ENCODE data around the gene TTLL9.

TTLL9 gene

GRCh38 chr20:31863296-31864085, 6.9 kb upstream of the TTLL9 start:
- Histone ChIP-seq H2AFZ (ENCODE audit: low read depth) (no peak overlapping the region), H3K27ac (no peak overlapping the region), H3K36me3 (ENCODE audit: insufficient read depth) (no peaks in the 10 kb centered on the region), H3K79me2 (ENCODE audit: insufficient read depth, low read depth) (no peaks in the 10 kb centered on the region), H3K4me3 (IDR thresholded peaks at IDR 0.05; ENCODE audit: insufficient read depth, low read depth, low read length) (no peak overlapping the region), H3K9ac (no peak overlapping the region), H3K4me2 (no peak overlapping the region), H4K20me1 (ENCODE audit: insufficient read depth) (no peaks in the 10 kb centered on the region), H3K4me1 (ENCODE audit: low read depth, poor library complexity, severe bottlenecking) (peaks cover 13% of the 10 kb centered on the region), H3K27me3 (ENCODE audit: insufficient read depth, low read depth) (peaks cover 51% of the 10 kb centered on the region)
- TF ChIP-seq, protein P1, sequence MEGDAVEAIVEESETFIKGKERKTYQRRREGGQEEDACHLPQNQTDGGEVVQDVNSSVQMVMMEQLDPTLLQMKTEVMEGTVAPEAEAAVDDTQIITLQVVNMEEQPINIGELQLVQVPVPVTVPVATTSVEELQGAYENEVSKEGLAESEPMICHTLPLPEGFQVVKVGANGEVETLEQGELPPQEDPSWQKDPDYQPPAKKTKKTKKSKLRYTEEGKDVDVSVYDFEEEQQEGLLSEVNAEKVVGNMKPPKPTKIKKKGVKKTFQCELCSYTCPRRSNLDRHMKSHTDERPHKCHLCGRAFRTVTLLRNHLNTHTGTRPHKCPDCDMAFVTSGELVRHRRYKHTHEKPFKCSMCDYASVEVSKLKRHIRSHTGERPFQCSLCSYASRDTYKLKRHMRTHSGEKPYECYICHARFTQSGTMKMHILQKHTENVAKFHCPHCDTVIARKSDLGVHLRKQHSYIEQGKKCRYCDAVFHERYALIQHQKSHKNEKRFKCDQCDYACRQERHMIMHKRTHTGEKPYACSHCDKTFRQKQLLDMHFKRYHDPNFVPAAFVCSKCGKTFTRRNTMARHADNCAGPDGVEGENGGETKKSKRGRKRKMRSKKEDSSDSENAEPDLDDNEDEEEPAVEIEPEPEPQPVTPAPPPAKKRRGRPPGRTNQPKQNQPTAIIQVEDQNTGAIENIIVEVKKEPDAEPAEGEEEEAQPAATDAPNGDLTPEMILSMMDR (conservative IDR thresholded peaks at IDR 0.05; ENCODE audit: low read depth, low read length), result no peak

- no peaks in the 10 kb centered on the region for H3K36me3 ChIP-seq (ENCODE audit: insufficient read depth)
- H3K4me2 ChIP-seq, result no peak overlapping the region
- TF ChIP-seq, protein P1 (conservative IDR thresholded peaks at IDR 0.05; ENCODE audit: low read depth, low read length), result no peak
- no peak overlapping the region for H2AFZ ChIP-seq (ENCODE audit: low read depth)
- H3K27me3 ChIP-seq (ENCODE audit: insufficient read depth, low read depth), result peaks cover 49% of the 10 kb centered on the region
- H3K27ac ChIP-seq, result no peak overlapping the region
- H3K79me2 ChIP-seq (ENCODE audit: insufficient read depth, low read depth), result no peaks in the 10 kb centered on the region
- H3K9ac ChIP-seq, result no peak overlapping the region
- no peak overlapping the region for H3K4me3 ChIP-seq (IDR thresholded peaks at IDR 0.05; ENCODE audit: insufficient read depth, low read depth, low read length)
- H3K4me1 ChIP-seq (ENCODE audit: low read depth, poor library complexity, severe bottlenecking), result peaks cover 9% of the 10 kb centered on the region
- H4K20me1 ChIP-seq (ENCODE audit: insufficient read depth), result no peaks in the 10 kb centered on the region
Observed at GRCh38 chr20:31864521-31865400, 5.7 kb upstream of the TTLL9 start.

- Histone ChIP-seq H3K36me3 (ENCODE audit: insufficient read depth) (no peaks in the 10 kb centered on the region), H3K27me3 (ENCODE audit: insufficient read depth, low read depth) (peaks cover 49% of the 10 kb centered on the region), H3K27ac (no peak overlapping the region), H4K20me1 (ENCODE audit: insufficient read depth) (no peaks in the 10 kb centered on the region), H2AFZ (ENCODE audit: low read depth) (no peak overlapping the region), H3K9ac (no peak overlapping the region), H3K4me1 (ENCODE audit: low read depth, poor library complexity, severe bottlenecking) (peaks cover 3% of the 10 kb centered on the region), H3K4me3 (IDR thresholded peaks at IDR 0.05; ENCODE audit: insufficient read depth, low read depth, low read length) (no peak overlapping the region), H3K79me2 (ENCODE audit: insufficient read depth, low read depth) (no peaks in the 10 kb centered on the region), H3K4me2 (no peak overlapping the region)
- TF ChIP-seq, protein P1 (conservative IDR thresholded peaks at IDR 0.05; ENCODE audit: low read depth, low read length), result no peak
Observed at GRCh38 chr20:31866221-31866620, 4.2 kb upstream of the TTLL9 start.

DNA sequence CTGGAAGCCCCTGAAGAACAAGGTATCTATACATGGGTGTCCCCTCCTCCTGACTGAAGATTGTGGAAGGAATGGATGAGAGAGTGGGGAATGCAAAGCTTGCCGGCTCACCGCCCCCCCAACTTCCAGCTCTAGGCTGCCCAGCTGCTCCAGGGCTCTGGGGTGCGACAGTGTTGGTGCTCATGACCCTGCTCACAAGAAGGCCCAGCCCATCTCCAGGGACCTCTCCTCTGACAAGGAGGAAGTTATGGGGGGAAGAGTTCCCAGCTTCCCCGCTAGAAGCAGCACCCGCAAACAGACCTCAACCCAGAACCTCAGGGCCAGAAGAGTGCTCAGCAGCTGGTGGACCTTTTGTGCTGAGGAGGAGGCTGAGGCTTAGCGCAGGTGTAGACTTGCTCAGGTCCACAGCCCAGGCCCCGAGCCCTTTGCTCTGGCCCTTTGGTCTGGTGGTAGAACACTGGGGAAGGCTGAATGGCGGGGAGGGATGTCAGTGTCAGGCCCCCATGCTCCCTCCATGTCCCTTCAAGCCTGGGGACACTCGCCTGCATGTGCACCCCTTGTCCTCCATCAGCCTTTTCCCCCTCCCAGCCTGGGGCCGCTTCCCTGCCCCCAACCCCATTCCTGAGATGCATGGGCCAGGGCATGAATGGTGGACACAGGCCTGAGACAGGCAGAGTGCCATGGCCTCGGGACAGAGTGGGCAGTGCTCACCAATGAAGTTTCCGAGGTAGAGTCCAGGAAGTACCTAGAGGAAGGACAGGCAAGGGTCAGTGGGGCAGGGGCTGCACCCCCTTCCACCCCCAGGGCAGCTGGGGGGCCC, 1.4 kb upstream of the TTLL9 start:
- no peaks in the 10 kb centered on the region for H3K79me2 ChIP-seq (ENCODE audit: insufficient read depth, low read depth)
- no peak overlapping the region; the same call in 1 of the 2 replicates for H3K4me2 ChIP-seq
- no peaks in the 10 kb centered on the region for H3K36me3 ChIP-seq (ENCODE audit: insufficient read depth)
- no peak overlapping the region for H3K27ac ChIP-seq
- no peak overlapping the region for H2AFZ ChIP-seq (ENCODE audit: low read depth)
- H3K9ac ChIP-seq, result no peak overlapping the region
- TF ChIP-seq, protein P1 (conservative IDR thresholded peaks at IDR 0.05; ENCODE audit: low read depth, low read length), result no peak
- peaks cover 3% of the 10 kb centered on the region for H3K4me1 ChIP-seq (ENCODE audit: low read depth, poor library complexity, severe bottlenecking)
- no peaks in the 10 kb centered on the region for H4K20me1 ChIP-seq (ENCODE audit: insufficient read depth)
- H3K4me3 ChIP-seq (IDR thresholded peaks at IDR 0.05; ENCODE audit: insufficient read depth, low read depth, low read length), result no peak overlapping the region
- peaks cover 64% of the 10 kb centered on the region for H3K27me3 ChIP-seq (ENCODE audit: insufficient read depth, low read depth)

Data from KMS-11 (cell line).